ENCODE data around the gene CD276. TPM values are rescaled to one million over a fixed set of nuclear protein-coding genes. Genes with fewer than 3 reads are reported as not detected.

CD276 gene
- total RNA-seq, 4 donors from 2014 or later, result 43.2 to 127 (median 61.2) TPM

- TF ChIP-seq CTCF (IDR thresholded peaks at IDR 0.05; ENCODE audit: low read depth), result no peak
Measured at GRCh38 chr15:73750951-73751350, 66.8 kb downstream of the CD276 start.

DNA sequence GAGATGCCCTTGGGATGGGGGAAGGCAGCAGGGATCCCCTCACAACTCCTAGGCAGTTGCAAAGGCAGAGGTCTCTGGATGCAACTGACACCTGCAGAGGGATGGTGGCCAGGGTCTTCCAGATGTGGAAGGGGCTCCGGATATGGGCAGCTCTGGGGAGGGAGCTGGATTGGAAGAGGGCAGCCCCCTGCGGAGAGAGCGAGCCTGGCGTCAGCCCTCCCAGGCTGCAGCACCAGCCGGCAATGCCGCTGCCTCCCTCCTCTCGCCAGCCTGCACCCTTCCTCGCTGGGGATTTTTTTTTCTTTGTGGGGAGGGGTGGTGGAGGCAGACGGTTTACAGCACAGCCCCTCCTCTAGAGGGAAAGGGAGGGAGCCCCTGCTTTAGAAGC, 67.3 kb downstream of the CD276 start:
- TF ChIP-seq CTCF (IDR thresholded peaks at IDR 0.05; ENCODE audit: low read depth), result no peak

DNA sequence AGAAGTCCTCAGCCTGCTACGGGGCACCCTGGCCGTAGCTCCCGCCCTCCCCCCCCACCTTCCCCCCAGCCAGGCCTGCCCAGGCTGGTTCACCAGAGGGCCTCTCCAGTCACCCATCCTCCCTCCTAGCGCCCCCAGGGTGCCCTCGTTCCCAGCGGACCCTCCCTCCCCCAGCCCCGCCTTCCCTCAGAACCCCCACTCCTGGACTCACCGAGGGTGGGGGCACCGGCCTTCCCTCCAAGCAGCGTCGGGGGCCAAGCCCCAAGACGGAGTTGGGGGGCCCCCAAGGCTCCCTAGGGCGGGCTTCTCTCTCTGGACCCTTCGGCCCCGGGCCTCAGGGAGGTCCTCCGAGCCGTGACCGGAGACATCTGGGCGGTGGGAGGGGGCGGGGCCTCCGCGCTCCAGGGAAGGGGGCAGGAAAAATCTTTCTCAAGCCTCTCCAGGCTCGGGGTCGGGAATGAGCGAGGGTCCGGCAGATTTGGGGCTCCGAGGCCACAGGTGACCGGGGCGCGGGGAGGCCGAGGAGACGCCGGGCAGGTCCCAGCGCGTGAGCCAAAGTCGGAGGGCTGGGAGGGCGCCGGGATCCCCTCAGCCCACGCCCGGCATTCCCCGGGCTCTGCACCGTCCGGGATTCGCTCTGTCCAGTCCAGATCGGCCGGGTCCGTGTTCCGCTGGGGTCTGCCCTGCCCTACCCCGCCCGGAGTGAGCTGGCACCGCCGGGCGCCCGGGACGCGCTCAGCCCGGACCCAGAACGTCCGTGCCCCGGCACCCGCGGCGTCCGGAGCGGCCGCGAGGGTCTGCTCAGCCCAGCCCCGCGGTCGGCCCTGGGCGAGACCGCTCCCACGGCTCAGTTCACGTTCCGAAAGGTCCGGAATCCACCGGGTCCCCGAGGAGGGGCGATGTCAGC, 68.0 kb downstream of the CD276 start:
- TF ChIP-seq CTCF (IDR thresholded peaks at IDR 0.05; ENCODE audit: low read depth), result no peak

DNA sequence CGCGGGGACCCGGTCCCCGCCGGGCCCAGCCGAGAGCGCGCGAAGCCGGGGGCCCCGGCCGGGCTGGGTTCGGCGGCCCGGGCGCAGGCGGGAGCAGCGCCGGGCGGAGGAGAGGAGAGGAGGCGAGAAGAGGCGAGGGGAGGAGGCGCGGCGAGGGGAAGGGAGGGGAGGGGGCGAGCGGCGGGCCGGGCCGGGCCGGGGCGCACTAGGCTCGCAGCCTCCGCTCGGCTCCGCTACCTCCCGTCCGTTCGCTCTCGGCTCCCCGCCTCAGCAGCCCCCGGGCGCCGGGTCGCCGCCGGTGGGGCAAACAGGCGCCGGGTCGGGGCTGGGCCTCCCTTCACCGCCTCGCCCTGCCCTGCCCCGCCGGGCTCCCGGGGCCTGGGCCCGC, 68.6 kb downstream of the CD276 start:
- no peak for TF ChIP-seq CTCF (IDR thresholded peaks at IDR 0.05; ENCODE audit: low read depth)

DNA sequence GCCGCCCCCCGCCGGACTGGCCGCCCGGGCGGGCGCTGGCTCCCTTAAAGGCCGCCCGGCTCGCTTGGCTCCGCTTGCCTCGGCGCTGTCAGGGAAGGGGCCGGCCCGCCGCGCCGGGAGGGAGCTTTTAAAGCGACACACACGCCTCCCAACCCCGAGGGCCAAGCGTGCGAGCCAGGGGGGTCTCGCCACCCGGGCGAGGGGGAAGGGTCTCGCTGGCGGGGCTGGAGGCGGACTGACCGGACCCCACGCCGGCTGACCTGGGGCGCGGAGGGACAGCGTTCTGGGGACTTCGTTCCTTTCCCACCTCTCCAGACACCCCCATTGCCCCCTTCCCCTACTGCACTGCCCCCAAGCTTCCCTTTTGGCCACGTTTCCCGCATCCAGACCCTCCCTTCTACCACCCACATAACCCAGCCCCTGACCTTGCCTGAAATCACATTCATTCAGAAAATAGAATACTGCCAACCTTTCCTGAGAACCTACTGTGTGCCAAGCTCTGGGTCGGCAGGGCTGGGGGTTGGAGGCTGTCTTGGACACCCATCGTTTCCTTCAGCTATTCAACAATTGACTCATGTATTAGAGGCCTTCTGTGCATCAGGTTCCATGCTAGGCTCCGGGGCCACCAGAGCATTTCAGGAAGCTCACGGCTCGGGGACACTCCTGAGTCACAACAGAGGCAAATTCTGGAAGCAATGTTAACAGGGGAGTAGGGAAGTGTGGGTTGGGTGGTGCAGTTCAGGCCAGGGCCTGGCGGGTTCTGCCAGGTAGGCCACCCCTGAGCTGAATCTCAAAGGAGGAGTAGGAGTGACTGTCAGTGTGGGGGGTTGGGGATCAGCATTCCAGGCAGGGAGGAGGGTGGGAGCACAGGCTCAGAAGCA, 69.3 kb downstream of the CD276 start, which contains the start of gene INSYN1:
Gene INSYN1 (minus strand): TSS at position 102 of the 881 bp plus-strand sequence. CDS start 2,221 bp downstream, outside the sequence.
- TF ChIP-seq CTCF (IDR thresholded peaks at IDR 0.05; ENCODE audit: low read depth), result no peak

GRCh38 chr15:73754461-73754860, 70.3 kb downstream of the CD276 start:
- TF ChIP-seq CTCF (IDR thresholded peaks at IDR 0.05; ENCODE audit: low read depth), result no peak

GRCh38 chr15:73755481-73755880, 71.3 kb downstream of the CD276 start:
- no peak for TF ChIP-seq CTCF (IDR thresholded peaks at IDR 0.05; ENCODE audit: low read depth)
